Activated CD8-positive, alpha-beta T cell treated with anti-CD3 and anti-CD28 coated beads, Interleukin-2, amount 10 ng/mL, durations not matched to agents 7 days and 5 days (primary cell): ENCODE data around the gene SECISBP2. TPM values are rescaled to one million over a fixed set of nuclear protein-coding genes. Genes with fewer than 3 reads are reported as not detected.

Experiments used
- ATAC-seq: fragments of 150-1000 bp; cut with Tn5 transposase; one replicate; pipeline ENCODE4 v1.10.0; 2021; ENCODE audit warnings: moderate library complexity
- CTCF ChIA-PET: fragments of 350-600 bp; sonication (Branson Sonifier 250); formaldehyde crosslinking; loops from one replicate; lab custom pipeline; 2021; ENCODE audit warnings: antibody characterized with exemption; lab: Charles Lee
- POLR2A ChIA-PET: fragments of 350-600 bp; sonication (Branson Sonifier 250); formaldehyde crosslinking; loops from one replicate; lab custom pipeline; 2021; ENCODE audit warnings: antibody characterized with exemption; lab: Charles Lee
- DNase-seq: peaks from one replicate; pipeline ENCODE4 v3.0.0-alpha.2; 2020
- H3K27ac Mint-ChIP-seq: one replicate; pipeline ENCODE4 v1.8.0; 2021; ENCODE audit warnings: mild to moderate bottlenecking, mixed read lengths
- H3K27me3 Mint-ChIP-seq: one replicate; pipeline ENCODE4 v1.8.0; 2021; ENCODE audit warnings: low read depth, mixed read lengths
- H3K36me3 Mint-ChIP-seq: one replicate; pipeline ENCODE4 v1.8.0; 2021; ENCODE audit warnings: low read depth, mixed read lengths
- H3K4me1 Mint-ChIP-seq: one replicate; pipeline ENCODE4 v1.8.0; 2021; ENCODE audit warnings: low read depth, mixed read lengths
- H3K4me3 Mint-ChIP-seq: one replicate; pipeline ENCODE4 v1.8.0; 2021; ENCODE audit warnings: mild to moderate bottlenecking, mixed read lengths
- H3K9me3 Mint-ChIP-seq: one replicate; pipeline ENCODE4 v1.8.0; 2022; ENCODE audit warnings: mixed read lengths; ENCODE audit not compliant: insufficient read depth
- total RNA-seq, 2 experiments: library from RNA; stranded (reverse); gene quantifications; one replicate each; pipeline ENCODE4 v1.2.3, GENCODE V29; 2021

The SECISBP2 gene
- total RNA-seq, 2 experiments from 2014 or later = 35.8 to 37.5 TPM

- H3K4me1 Mint-ChIP-seq = peaks cover 29% of the 10 kb centered on the region
- H3K9me3 Mint-ChIP-seq = no peaks in the 10 kb centered on the region
- no peak for ATAC-seq
- ChIA-PET POLR2A (no interaction called here), CTCF (interaction anchor here (1.0 to 1.8 kb wide), 2 partner anchors 21 to 232 kb away, joined by 3 to 4 read pairs; no protein-coding TSS in a partner anchor)
- DNase-seq = no peak
- H3K27ac Mint-ChIP-seq = no peak overlapping the region
- peaks cover 48% of the 10 kb centered on the region for H3K36me3 Mint-ChIP-seq
- H3K4me3 Mint-ChIP-seq = no peak overlapping the region
- H3K27me3 Mint-ChIP-seq = no peaks in the 10 kb centered on the region
Observed at GRCh38 chr9:89361816-89362646, 43.7 kb downstream of the SECISBP2 start.

GRCh38 chr9:89362647-89363310, 44.5 kb downstream of the SECISBP2 start:
- POLR2A ChIA-PET = no interaction called here
- no peak overlapping the region for H3K4me3 Mint-ChIP-seq
- no peak for ATAC-seq

GRCh38 chr9:89363311-89363670, 45.0 kb downstream of the SECISBP2 start:
- H3K4me3 Mint-ChIP-seq = no peak overlapping the region
- H3K36me3 Mint-ChIP-seq = peaks cover 38% of the 10 kb centered on the region
- peak overlapping the region; percentile 55 for H3K27ac Mint-ChIP-seq
- ChIA-PET POLR2A (no interaction called here), CTCF (no interaction called here)
- H3K9me3 Mint-ChIP-seq = no peaks in the 10 kb centered on the region
- no peaks in the 10 kb centered on the region for H3K27me3 Mint-ChIP-seq
- no peak for DNase-seq
- no peak for ATAC-seq
- peaks cover 25% of the 10 kb centered on the region for H3K4me1 Mint-ChIP-seq

More at GRCh38 chr9:89362647-89363310, 44.5 kb downstream of the SECISBP2 start:
- Mint-ChIP-seq H3K9me3 (no peaks in the 10 kb centered on the region), H3K4me1 (peaks cover 24% of the 10 kb centered on the region), H3K27ac (no peak overlapping the region), H3K27me3 (no peaks in the 10 kb centered on the region), H3K36me3 (peaks cover 41% of the 10 kb centered on the region)
- CTCF ChIA-PET = no interaction called here
- no peak for DNase-seq

- no peak overlapping the region for H3K4me3 Mint-ChIP-seq
- ChIA-PET CTCF (no interaction called here), POLR2A (no interaction called here)
- no peak overlapping the region for H3K27ac Mint-ChIP-seq
- H3K36me3 Mint-ChIP-seq = peaks cover 32% of the 10 kb centered on the region
- H3K9me3 Mint-ChIP-seq = no peaks in the 10 kb centered on the region
- no peaks in the 10 kb centered on the region for H3K27me3 Mint-ChIP-seq
- DNase-seq (no peak), ATAC-seq (no peak)
- H3K4me1 Mint-ChIP-seq = peaks cover 19% of the 10 kb centered on the region
Observed at GRCh38 chr9:89363921-89364665, 45.8 kb downstream of the SECISBP2 start.

- ChIA-PET POLR2A (no interaction called here), CTCF (no interaction called here)
- no peaks in the 10 kb centered on the region for H3K9me3 Mint-ChIP-seq
- H3K4me1 Mint-ChIP-seq = peaks cover 15% of the 10 kb centered on the region
- no peak overlapping the region for H3K4me3 Mint-ChIP-seq
- peaks cover 24% of the 10 kb centered on the region for H3K36me3 Mint-ChIP-seq
- H3K27ac Mint-ChIP-seq = no peak overlapping the region
- no peak for DNase-seq
- ATAC-seq = no peak
- H3K27me3 Mint-ChIP-seq = no peaks in the 10 kb centered on the region
Observed at GRCh38 chr9:89364666-89365531, 46.6 kb downstream of the SECISBP2 start.

- H3K9me3 Mint-ChIP-seq = no peaks in the 10 kb centered on the region
- no peak for DNase-seq
- H3K4me1 Mint-ChIP-seq = peaks cover 10% of the 10 kb centered on the region
- ChIA-PET CTCF (no interaction called here), POLR2A (no interaction called here)
- H3K27me3 Mint-ChIP-seq = no peaks in the 10 kb centered on the region
- no peak for ATAC-seq
- no peak overlapping the region for H3K27ac Mint-ChIP-seq
- H3K4me3 Mint-ChIP-seq = no peak overlapping the region
- peaks cover 19% of the 10 kb centered on the region for H3K36me3 Mint-ChIP-seq
Observed at GRCh38 chr9:89365532-89365912, 47.2 kb downstream of the SECISBP2 start.

GRCh38 chr9:89366711-89367110, 48.4 kb downstream of the SECISBP2 start:
- Mint-ChIP-seq H3K9me3 (no peaks in the 10 kb centered on the region), H3K27ac (no peak overlapping the region), H3K4me3 (no peak overlapping the region), H3K4me1 (peaks cover 8% of the 10 kb centered on the region), H3K27me3 (no peaks in the 10 kb centered on the region), H3K36me3 (peaks cover 7% of the 10 kb centered on the region)
- DNase-seq (no peak), ATAC-seq (no peak)
- CTCF ChIA-PET = no interaction called here
- POLR2A ChIA-PET = interaction anchor here (0.7 kb wide), 1 partner anchor 1173 kb away, joined by 3 read pairs; no protein-coding TSS in a partner anchor

- H3K27me3 Mint-ChIP-seq = no peaks in the 10 kb centered on the region
- peaks cover 3% of the 10 kb centered on the region for H3K36me3 Mint-ChIP-seq
- CTCF ChIA-PET = no interaction called here
- peaks cover 10% of the 10 kb centered on the region for H3K4me1 Mint-ChIP-seq
- POLR2A ChIA-PET = no interaction called here
- ATAC-seq (no peak), DNase-seq (no peak)
- no peaks in the 10 kb centered on the region for H3K9me3 Mint-ChIP-seq
- H3K4me3 Mint-ChIP-seq = no peak overlapping the region
- no peak overlapping the region for H3K27ac Mint-ChIP-seq
Observed at GRCh38 chr9:89367281-89367680, 49.0 kb downstream of the SECISBP2 start.

- ATAC-seq = no peak
- no peaks in the 10 kb centered on the region for H3K9me3 Mint-ChIP-seq
- H3K36me3 Mint-ChIP-seq = peaks cover 2% of the 10 kb centered on the region
- H3K27me3 Mint-ChIP-seq = no peaks in the 10 kb centered on the region
- peak overlapping the region; percentile 55 for H3K27ac Mint-ChIP-seq
- H3K4me1 Mint-ChIP-seq = peaks cover 16% of the 10 kb centered on the region
- no peak for DNase-seq
- no peak overlapping the region for H3K4me3 Mint-ChIP-seq
- ChIA-PET CTCF (no interaction called here), POLR2A (no interaction called here)
Observed at GRCh38 chr9:89367726-89368437, 49.6 kb downstream of the SECISBP2 start.

GRCh38 chr9:89368550-89368949, 50.2 kb downstream of the SECISBP2 start:
- DNase-seq (no peak), ATAC-seq (no peak)
- Mint-ChIP-seq H3K4me1 (peaks cover 23% of the 10 kb centered on the region), H3K9me3 (no peaks in the 10 kb centered on the region), H3K4me3 (no peak overlapping the region), H3K27me3 (no peaks in the 10 kb centered on the region), H3K36me3 (no peaks in the 10 kb centered on the region), H3K27ac (peak overlapping the region; percentile 9)
- POLR2A ChIA-PET = no interaction called here
- CTCF ChIA-PET = no interaction called here

GRCh38 chr9:89368978-89369377, 50.7 kb downstream of the SECISBP2 start:
- Mint-ChIP-seq H3K4me1 (peaks cover 27% of the 10 kb centered on the region), H3K27me3 (no peaks in the 10 kb centered on the region), H3K4me3 (no peak overlapping the region), H3K9me3 (no peaks in the 10 kb centered on the region), H3K36me3 (no peaks in the 10 kb centered on the region), H3K27ac (peak overlapping the region; percentile 9)
- ATAC-seq = no peak
- no peak for DNase-seq
- POLR2A ChIA-PET = no interaction called here
- CTCF ChIA-PET = no interaction called here
